PFSK-1 (cell line): Measurements from ENCODE around the gene CASKIN2.

Experiments used
- FOXP2 ChIP-seq: optimal IDR thresholded peaks from 2 replicates; pipeline ENCODE3; 2011; ENCODE audit warnings: borderline replicate concordance, control low read depth, inconsistent platforms; ENCODE audit not compliant: insufficient read depth; ENCODE audit errors: extremely low read length, extremely low read depth
- POLR2AphosphoS5 ChIP-seq: IDR thresholded peaks from 2 replicates; pipeline ENCODE4 v1.6.1; 2012; ENCODE audit warnings: low read depth, mild to moderate bottlenecking, control low read depth, low read length, moderate library complexity
- SIN3A ChIP-seq: IDR thresholded peaks from 2 replicates; pipeline ENCODE4 v1.6.1; 2012; ENCODE audit warnings: mild to moderate bottlenecking, low read length, moderate library complexity, borderline replicate concordance; ENCODE audit not compliant: insufficient read depth
- TAF1 ChIP-seq: IDR thresholded peaks from 2 replicates; pipeline ENCODE4 v1.6.1; 2012; ENCODE audit warnings: low read length, control low read depth, borderline replicate concordance; ENCODE audit not compliant: insufficient read depth
- TF ChIP-seq, protein P1 (sequence below), 2 experiments: IDR thresholded peaks; 2 replicates each; pipeline versions ENCODE4 v1.6.1 to v1.8.0; 2011 to 2012; ENCODE audit warnings: low read depth in 2 of 2, low read length in 2 of 2, control low read depth in 1 of 2, inconsistent platforms in 1 of 2, mild to moderate bottlenecking in 1 of 2, moderate library complexity in 1 of 2; ENCODE audit not compliant: insufficient read depth in 1 of 2

DNA sequence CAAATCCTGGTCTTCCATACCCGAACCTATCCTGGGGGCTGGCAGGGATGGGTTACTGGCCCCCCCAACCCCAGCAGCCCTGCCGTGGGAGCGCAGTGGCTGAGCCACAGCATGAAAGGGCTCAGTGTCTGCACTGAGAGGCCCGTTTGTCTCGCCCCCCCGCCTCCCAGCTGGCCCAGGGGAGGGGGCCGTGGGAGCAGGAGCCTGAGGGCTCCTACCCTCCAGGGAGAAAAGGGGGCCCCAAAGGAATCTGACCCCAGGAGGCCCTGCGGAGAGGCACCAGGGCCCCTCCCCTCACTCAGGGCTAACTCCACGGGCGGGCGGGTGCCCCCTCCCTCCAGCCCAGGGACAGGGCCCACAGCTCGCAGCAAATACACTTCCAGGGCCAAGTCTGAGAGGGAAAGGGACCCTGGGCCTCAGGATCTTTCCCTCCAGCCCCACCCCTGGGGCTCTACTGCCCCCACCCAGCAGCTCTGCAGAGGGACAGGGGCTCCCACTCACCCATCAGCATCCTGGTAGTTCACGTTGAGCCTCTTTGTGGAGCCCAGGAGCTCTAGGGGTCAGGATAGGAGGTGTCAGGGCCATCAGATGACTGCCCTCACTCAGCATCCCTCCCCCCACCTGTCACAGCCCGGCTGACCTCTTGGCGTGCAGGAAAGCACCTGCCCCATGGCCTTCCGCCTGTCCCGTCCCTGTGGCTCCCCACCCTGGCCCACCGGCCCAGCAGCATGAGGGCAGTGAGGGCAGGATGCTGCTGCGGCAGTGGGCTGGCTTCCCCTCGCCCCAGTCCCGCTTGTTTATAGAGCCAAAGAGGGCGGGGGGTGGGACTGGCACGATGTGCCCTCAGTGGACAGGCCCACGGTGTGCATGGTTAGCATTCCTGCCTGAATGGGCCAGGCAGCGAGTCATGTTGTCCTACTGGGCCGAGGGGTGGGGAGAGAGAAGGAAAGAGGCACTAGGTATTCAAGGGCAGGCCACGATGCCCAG, 7.3 kb downstream of the CASKIN2 start:
- TF ChIP-seq SIN3A (no peak), POLR2AphosphoS5 (no peak), TAF1 (no peak), FOXP2 (no peak)
- TF ChIP-seq, protein P1, sequence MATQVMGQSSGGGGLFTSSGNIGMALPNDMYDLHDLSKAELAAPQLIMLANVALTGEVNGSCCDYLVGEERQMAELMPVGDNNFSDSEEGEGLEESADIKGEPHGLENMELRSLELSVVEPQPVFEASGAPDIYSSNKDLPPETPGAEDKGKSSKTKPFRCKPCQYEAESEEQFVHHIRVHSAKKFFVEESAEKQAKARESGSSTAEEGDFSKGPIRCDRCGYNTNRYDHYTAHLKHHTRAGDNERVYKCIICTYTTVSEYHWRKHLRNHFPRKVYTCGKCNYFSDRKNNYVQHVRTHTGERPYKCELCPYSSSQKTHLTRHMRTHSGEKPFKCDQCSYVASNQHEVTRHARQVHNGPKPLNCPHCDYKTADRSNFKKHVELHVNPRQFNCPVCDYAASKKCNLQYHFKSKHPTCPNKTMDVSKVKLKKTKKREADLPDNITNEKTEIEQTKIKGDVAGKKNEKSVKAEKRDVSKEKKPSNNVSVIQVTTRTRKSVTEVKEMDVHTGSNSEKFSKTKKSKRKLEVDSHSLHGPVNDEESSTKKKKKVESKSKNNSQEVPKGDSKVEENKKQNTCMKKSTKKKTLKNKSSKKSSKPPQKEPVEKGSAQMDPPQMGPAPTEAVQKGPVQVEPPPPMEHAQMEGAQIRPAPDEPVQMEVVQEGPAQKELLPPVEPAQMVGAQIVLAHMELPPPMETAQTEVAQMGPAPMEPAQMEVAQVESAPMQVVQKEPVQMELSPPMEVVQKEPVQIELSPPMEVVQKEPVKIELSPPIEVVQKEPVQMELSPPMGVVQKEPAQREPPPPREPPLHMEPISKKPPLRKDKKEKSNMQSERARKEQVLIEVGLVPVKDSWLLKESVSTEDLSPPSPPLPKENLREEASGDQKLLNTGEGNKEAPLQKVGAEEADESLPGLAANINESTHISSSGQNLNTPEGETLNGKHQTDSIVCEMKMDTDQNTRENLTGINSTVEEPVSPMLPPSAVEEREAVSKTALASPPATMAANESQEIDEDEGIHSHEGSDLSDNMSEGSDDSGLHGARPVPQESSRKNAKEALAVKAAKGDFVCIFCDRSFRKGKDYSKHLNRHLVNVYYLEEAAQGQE (IDR thresholded peaks at IDR 0.05; ENCODE audit: insufficient read depth in 1 of 2, low read depth in 2 of 2, low read length in 2 of 2) = no peak
